ENCODE results near the gene ENTHD1.
"Not testable (repeated sequence)": the region's sequence is repeated elsewhere in the genome, so short reads cannot be mapped to it uniquely, and the experiment has no call there.

ENTHD1 gene

GRCh38 chr22:39908737-39909136 lies 15.2 kb upstream of the ENTHD1 start:
- no peak overlapping the region for H3K4me3 ChIP-seq (replicated peaks; ENCODE audit: low read depth, low read length)
- DNase-seq (ENCODE audit: low read depth), result no peak

DNA sequence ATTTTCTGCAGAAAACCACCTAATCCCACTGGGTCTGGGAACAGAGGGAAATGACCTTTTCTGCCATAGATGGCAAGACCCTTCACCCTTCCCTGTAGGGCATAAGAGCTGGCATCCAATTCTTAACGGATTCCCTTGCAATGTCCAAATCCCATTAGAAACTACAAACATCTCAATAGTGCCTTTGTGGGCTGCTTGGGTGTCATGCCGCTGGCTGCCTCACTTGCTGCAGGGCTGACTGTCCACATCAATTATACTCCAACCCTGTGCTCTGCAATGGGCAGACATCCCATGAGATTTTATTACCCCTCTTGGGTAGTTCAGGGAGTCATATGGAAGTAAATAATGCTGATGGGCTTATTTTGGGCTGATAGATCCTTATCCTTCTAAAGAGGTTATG lies 14.6 kb upstream of the ENTHD1 start:
- DNase-seq (ENCODE audit: low read depth), result no peak
- no peak overlapping the region for H3K4me3 ChIP-seq (replicated peaks; ENCODE audit: low read depth, low read length)
- TF ChIP-seq CTCF (IDR thresholded peaks at IDR 0.05; ENCODE audit: low read length, missing control alignments), result no peak

More at GRCh38 chr22:39908737-39909136, 15.2 kb upstream of the ENTHD1 start:
- TF ChIP-seq CTCF (IDR thresholded peaks at IDR 0.05; ENCODE audit: low read length, missing control alignments), result no peak

- H3K4me3 ChIP-seq (replicated peaks; ENCODE audit: low read depth, low read length), result no peak overlapping the region
- no peak for DNase-seq (ENCODE audit: low read depth)
- TF ChIP-seq CTCF (IDR thresholded peaks at IDR 0.05; ENCODE audit: low read length, missing control alignments), result no peak
These were observed 14.1 kb upstream of the ENTHD1 start for GRCh38 chr22:39907605-39908097.

DNA sequence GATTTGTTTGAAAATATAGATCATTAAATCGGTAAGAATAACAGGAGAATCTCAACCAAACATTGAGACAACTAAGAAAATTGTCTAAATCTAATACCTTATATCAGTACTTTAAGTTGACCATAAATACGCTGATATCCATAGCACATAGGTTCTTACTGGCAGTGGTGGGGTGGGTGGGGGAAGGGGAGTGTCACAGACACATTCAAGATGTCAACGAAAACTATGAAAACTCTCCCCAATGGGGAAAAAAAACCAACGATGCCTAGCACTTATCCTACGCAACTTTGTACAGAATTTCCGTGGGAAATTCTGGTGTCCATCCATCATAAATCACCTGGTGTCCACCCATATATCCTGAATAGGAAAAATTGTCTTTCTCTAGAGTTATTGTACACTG lies 13.5 kb upstream of the ENTHD1 start:
- H3K4me3 ChIP-seq (replicated peaks; ENCODE audit: low read depth, low read length), result no peak overlapping the region
- no peak for TF ChIP-seq CTCF (IDR thresholded peaks at IDR 0.05; ENCODE audit: low read length, missing control alignments)
- no peak for DNase-seq (ENCODE audit: low read depth)

DNA sequence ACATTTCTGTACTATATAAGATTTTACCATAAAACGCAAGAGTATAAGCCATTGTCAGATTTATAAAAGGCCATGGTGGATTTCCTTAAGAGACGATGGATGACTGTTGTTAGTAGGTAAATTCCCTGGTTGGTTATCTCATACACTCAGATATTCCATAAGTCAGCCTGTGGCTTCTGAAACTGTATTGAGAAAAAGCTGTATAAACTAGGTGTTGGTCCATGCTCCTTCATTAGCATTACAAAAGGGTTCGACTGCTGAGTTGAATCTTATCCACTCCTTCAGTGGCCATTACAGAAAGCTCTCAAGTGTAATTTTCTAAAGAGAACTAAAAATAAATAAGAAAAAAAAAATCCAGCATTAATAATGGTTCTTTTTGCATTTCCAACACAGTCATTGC lies 12.6 kb upstream of the ENTHD1 start:
- DNase-seq (ENCODE audit: low read depth), result no peak
- no peak overlapping the region for H3K4me3 ChIP-seq (replicated peaks; ENCODE audit: low read depth, low read length)

GRCh38 chr22:39905687-39906086 lies 12.1 kb upstream of the ENTHD1 start:
- H3K4me3 ChIP-seq (replicated peaks; ENCODE audit: low read depth, low read length), result no peak overlapping the region
- TF ChIP-seq CTCF (IDR thresholded peaks at IDR 0.05; ENCODE audit: low read length, missing control alignments), result no peak
- DNase-seq (ENCODE audit: low read depth), result no peak

More for the DNA sequence above, 12.6 kb upstream of the ENTHD1 start:
- no peak for TF ChIP-seq CTCF (IDR thresholded peaks at IDR 0.05; ENCODE audit: low read length, missing control alignments)

- TF ChIP-seq CTCF (IDR thresholded peaks at IDR 0.05; ENCODE audit: low read length, missing control alignments), result no peak
- DNase-seq (ENCODE audit: low read depth), result no peak
- H3K4me3 ChIP-seq (replicated peaks; ENCODE audit: low read depth, low read length), result no peak overlapping the region
These were observed 11.3 kb upstream of the ENTHD1 start for GRCh38 chr22:39904862-39905261.

DNA sequence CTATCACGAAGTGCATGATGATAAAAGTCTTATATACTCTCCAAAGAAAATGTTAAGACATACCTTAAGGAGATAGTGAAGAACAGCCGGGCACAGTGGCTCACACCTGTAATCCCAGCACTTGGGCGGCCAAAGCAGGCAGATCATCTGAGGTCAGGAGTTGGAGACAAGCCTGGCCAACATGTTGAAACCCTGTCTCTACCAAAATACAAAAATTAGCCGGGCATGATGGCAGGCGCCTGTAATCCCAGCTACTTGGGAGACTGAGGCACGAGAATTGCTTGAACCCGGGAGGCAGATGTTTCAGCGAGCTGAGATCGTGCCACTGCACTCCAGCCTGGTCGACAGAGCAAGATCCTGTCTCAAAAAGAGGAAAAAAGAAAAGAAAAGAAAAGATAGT lies 10.5 kb upstream of the ENTHD1 start:
- DNase-seq (ENCODE audit: low read depth); H3K4me3 ChIP-seq (replicated peaks; ENCODE audit: low read depth, low read length): not testable (repeated sequence)

All from fibroblast of pulmonary artery (primary cell).